Measurements from ENCODE around the gene ACE2. TPM values are rescaled to one million over a fixed set of nuclear protein-coding genes. Genes with fewer than 3 reads are reported as not detected.

ACE2 gene
- not detected in 2 replicates for total RNA-seq

GRCh38 chrX:15600745-15601144 is at the start of gene ACE2:
ACE2 (minus strand) TSS chrX:15600960; CDS start chrX:15600911, 49 bp downstream.

Other genes with a start within 250 kb of the ACE2 start
- gene VEGFD, start 216.5 kb downstream of the ACE2 start, total RNA-seq: not detected in 2 replicates
- gene PIR, start 107.6 kb downstream of the ACE2 start, total RNA-seq: 8.9 and 15.4 TPM in 2 replicates
- under 0.01 TPM in 1 of 2 replicates, not detected in the other for gene BMX, start 100.2 kb downstream of the ACE2 start, total RNA-seq
- 0.32 and 0.78 TPM in 2 replicates for gene CLTRN, start 63.8 kb upstream of the ACE2 start, total RNA-seq
- gene CA5B, start 137.3 kb upstream of the ACE2 start, total RNA-seq: 3.9 and 10.1 TPM in 2 replicates
- 0.78 and 3.0 TPM in 2 replicates for gene ZRSR2, start 189.5 kb upstream of the ACE2 start, total RNA-seq

Data from epithelial cell of alveolus of lung (primary cell).